Upper lobe of left lung (tissue), 6 donors: ENCODE data around the gene COL6A2. TPM values are rescaled to one million over a fixed set of nuclear protein-coding genes. Genes with fewer than 3 reads are reported as not detected.
"Not testable (repeated sequence)": the region's sequence is repeated elsewhere in the genome, so short reads cannot be mapped to it uniquely, and the experiment has no call there.

Experiments
- ATAC-seq, 2 donors: fragments of 200-7000 bp; cut with Tn5 transposase; one replicate each; pipeline ENCODE4 v1.9.1; 2022; ENCODE audit warnings: mild to moderate bottlenecking in 2 of 2, moderate library complexity in 2 of 2; ENCODE audit not compliant: low FRiP score in 2 of 2
- DNase-seq, 2 donors: peaks; one replicate each; pipeline ENCODE4 v3.0.0-alpha.2; 2019 to 2020
- H3K27ac ChIP-seq, 4 donors: fragments of 200-600 bp; sonication (generic); one replicate each; pipeline ENCODE4 v1.5.1; 2016 to 2019
- H3K27me3 ChIP-seq, 4 donors: fragments of 200-600 bp; sonication (generic); one replicate each; pipeline ENCODE4 v1.5.1; 2017 to 2019
- H3K36me3 ChIP-seq, 4 donors: fragments of 200-600 bp; sonication (generic); one replicate each; pipeline ENCODE4 v1.5.1; 2016 to 2019
- H3K4me1 ChIP-seq, 4 donors: fragments of 200-600 bp; sonication (generic); one replicate each; pipeline ENCODE4 v1.5.1; 2018 to 2019
- H3K4me3 ChIP-seq, 4 donors: fragments of 200-600 bp; sonication (generic); one replicate each; pipeline ENCODE4 v1.5.1; 2017 to 2019; ENCODE audit warnings: mild to moderate bottlenecking in 2 of 4, moderate library complexity in 1 of 4
- H3K9me3 ChIP-seq, 4 donors: fragments of 200-600 bp; sonication (generic); one replicate each; pipeline ENCODE4 v1.5.1; 2018 to 2019
- CTCF ChIP-seq, 6 experiments: fragments of 450-650 bp in 4 of 6; fragments of 200-600 bp in 2 of 6; sonication (generic) in 2 of 6; IDR thresholded peaks; one replicate each; pipeline ENCODE4 v1.5.1; 2016 to 2019; ENCODE audit warnings: antibody characterized with exemption in 6 of 6
- EP300 ChIP-seq, 4 donors: sonication (generic); formaldehyde crosslinking; IDR thresholded peaks; one replicate each; pipeline ENCODE4 v1.5.1; 2017; ENCODE audit warnings: antibody characterized with exemption in 4 of 4, control low read depth in 2 of 4
- POLR2A ChIP-seq, 4 donors: fragments of 450-650 bp; IDR thresholded peaks; one replicate each; pipeline ENCODE4 v1.5.1; 2016 to 2017; ENCODE audit warnings: antibody characterized with exemption in 4 of 4, mild to moderate bottlenecking in 2 of 4
- POLR2AphosphoS5 ChIP-seq, 2 donors: sonication (generic); formaldehyde crosslinking; IDR thresholded peaks; one replicate each; pipeline ENCODE4 v1.5.1; 2017; ENCODE audit warnings: antibody characterized with exemption in 2 of 2
- WGBS, 2 donors: methylation state at CpG; one replicate each; pipeline ENCODE4 v1.1.5; 2017 to 2018; 5-methylcytosine and 5-hydroxymethylcytosine counted together
- total RNA-seq, 6 donors: library from RNA; depleted of rRNA in 4 of 6; stranded (reverse); fragments of >200 nt in 4 of 6; gene quantifications; one replicate each; pipeline versions ENCODE4 v1.1.0 to v1.2.1, GENCODE V29; 2016 to 2021
- donor health status: DM: no; HTN: no; CAD: no; lungs with moderate emphysema.
- donor health status: DM: no; HTN: yes; CAD: no; lungs with severe emphysema.

The COL6A2 gene
- total RNA-seq, 6 donors from 2014 or later: 105 to 522 (median 304) TPM

DNA sequence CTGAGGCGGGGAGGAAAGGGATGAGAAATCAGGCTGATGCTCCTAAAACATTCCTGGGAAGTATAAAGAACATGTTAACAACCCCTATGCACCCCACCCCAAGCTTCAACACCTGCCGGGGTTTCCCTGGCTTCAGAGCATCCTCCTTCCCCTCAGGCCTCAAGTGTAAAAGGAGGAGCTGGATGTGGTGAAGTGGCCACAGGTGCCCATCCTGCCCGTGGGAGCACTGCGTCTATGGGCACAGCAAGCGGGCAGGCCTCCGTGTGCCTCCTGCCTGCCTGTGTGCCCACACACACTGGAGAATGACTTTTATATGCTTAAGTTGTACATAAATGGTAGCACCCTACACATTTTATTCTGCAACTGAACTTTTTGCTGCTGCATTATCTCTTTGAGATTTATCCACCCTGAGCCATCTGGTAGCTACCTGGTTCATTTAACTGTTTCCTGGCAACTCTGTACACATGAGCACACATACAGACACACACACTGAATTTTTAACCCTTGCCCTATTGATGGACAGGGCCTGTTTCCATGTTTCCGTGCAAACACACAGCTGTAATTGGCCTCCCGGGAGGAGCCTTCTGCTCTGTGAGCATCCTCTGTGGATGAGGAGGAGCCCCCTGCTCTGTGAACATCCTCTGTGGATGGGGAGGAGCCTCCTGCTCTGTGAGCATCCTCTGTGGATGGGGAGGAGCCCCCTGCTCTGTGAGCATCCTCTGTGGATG, 70.9 kb downstream of the COL6A2 start:
- TF ChIP-seq POLR2AphosphoS5 (IDR thresholded peaks at IDR 0.05): no peak
- no peak for TF ChIP-seq POLR2A (IDR thresholded peaks at IDR 0.05)
- TF ChIP-seq CTCF (IDR thresholded peaks at IDR 0.05): no peak
- TF ChIP-seq EP300 (IDR thresholded peaks at IDR 0.05): no peak

GRCh38 chr21:46170436-46171193, 72.7 kb downstream of the COL6A2 start:
- not testable (repeated sequence) for ATAC-seq, DNase-seq, H3K27me3 ChIP-seq, H3K27ac ChIP-seq, H3K4me1 ChIP-seq, H3K4me3 ChIP-seq, H3K9me3 ChIP-seq, H3K36me3 ChIP-seq
- 36 to 64% methylated on average over 1 of the region's 1 CpG for whole genome bisulfite sequencing, 2 donors

More for the DNA sequence above, 70.9 kb downstream of the COL6A2 start:
- no peaks in the 10 kb centered on the region for H3K27me3 ChIP-seq
- no peaks in the 10 kb centered on the region for H3K36me3 ChIP-seq
- no peak for ATAC-seq
- no peak overlapping the region for H3K27ac ChIP-seq
- 65 to 79% methylated on average over 8 of the region's 8 CpGs for WGBS, 2 donors
- H3K4me3 ChIP-seq: no peak overlapping the region
- H3K4me1 ChIP-seq: no peaks in the 10 kb centered on the region
- no peak for DNase-seq
- no peaks in the 10 kb centered on the region for H3K9me3 ChIP-seq

DNA sequence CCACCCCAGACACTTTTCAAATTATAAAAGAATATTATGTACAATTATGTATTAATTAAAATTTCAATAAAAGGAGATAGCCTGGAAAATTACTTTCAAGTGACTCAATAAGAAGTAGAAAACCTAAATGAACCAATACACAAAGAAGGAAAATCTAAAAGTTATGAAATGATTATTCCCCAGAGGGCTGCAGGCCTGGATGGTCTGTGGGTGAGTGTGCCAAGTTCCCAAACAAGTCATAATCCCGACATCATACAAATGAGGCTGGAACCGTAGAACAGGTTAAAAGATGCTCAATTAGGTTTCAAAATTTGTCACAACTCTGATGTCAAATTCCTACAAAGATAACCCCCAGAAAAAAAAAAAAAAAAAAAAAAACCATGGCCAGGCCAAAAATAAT, 73.7 kb downstream of the COL6A2 start:
- no peaks in the 10 kb centered on the region for H3K4me1 ChIP-seq
- 57 to 71% methylated on average over 2 of the region's 2 CpGs for WGBS, 2 donors
- H3K4me3 ChIP-seq: no peak overlapping the region
- no peak overlapping the region for H3K27ac ChIP-seq
- TF ChIP-seq EP300 (IDR thresholded peaks at IDR 0.05) (no peak), CTCF (IDR thresholded peaks at IDR 0.05) (no peak), POLR2AphosphoS5 (IDR thresholded peaks at IDR 0.05) (no peak), POLR2A (IDR thresholded peaks at IDR 0.05) (no peak)
- H3K9me3 ChIP-seq: peaks cover 0 to 4% (median 0%) of the 10 kb centered on the region in 4 donors
- no peaks in the 10 kb centered on the region for H3K27me3 ChIP-seq
- no peaks in the 10 kb centered on the region for H3K36me3 ChIP-seq
- ATAC-seq (no peak), DNase-seq (no peak)

DNA sequence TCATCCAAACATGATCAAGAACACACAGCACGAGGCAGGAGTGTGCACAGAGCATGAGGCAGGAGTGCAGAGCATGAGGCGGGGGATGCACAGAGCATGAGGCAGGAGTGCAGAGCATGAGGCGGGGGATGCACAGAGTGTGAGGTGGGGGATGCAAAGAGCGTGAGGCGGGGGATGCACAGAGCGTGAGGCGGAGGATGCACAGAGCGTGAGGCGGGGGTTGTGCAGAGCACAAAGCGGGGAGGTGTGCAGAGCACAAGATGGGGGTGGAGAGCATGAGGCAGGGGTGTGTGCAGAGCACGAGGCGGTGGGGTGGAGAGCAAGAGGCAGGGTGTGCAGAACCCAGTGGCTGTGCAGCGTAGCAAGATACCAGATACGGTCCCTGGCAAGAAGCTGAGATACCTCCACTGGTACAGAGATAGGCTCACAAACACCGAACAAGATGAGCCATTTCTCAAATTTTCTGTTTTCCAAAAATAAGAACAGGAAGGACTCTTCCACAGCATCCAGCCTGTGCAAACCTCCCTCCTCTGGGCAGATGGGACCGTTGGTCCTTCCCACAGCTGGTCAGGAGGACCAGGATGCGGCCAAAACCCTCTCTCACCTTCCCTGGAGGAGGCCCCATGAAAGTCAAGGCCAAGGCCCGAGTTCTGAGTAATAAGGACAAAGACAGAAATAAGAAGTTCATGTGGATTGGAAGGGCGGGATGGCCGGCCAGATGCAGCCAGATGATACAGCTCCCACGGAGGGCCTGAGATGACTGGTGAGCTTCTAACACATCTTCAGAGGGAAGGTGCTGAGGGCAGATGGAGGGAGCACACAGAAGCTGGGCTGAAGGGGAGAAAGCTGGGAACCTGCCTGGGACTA, 74.3 kb downstream of the COL6A2 start:
- no peaks in the 10 kb centered on the region for H3K36me3 ChIP-seq
- whole genome bisulfite sequencing, 2 donors: 88 to 89% methylated on average over 19 to 20 of the region's 21 CpGs
- H3K27me3 ChIP-seq: no peaks in the 10 kb centered on the region
- no peak overlapping the region for H3K4me3 ChIP-seq
- DNase-seq (no peak), ATAC-seq (peak in 1 of 2 donors; percentile 46)
- TF ChIP-seq POLR2A (IDR thresholded peaks at IDR 0.05) (no peak), POLR2AphosphoS5 (IDR thresholded peaks at IDR 0.05) (no peak), EP300 (IDR thresholded peaks at IDR 0.05) (no peak), CTCF (IDR thresholded peaks at IDR 0.05) (no peak)
- no peak overlapping the region for H3K27ac ChIP-seq
- peaks cover 0 to 5% (median 2%) of the 10 kb centered on the region in 4 donors for H3K9me3 ChIP-seq
- no peaks in the 10 kb centered on the region for H3K4me1 ChIP-seq
